Stimulated activated CD8-positive, alpha-beta memory T cell treated with anti-CD3 and anti-CD28 coated beads, Interleukin-4, amount 100 ng/mL, for 1 hour (primary cell): ENCODE data around the gene PIP4K2A.
"Not testable (repeated sequence)": the region's sequence is repeated elsewhere in the genome, so short reads cannot be mapped to it uniquely, and the experiment has no call there.

Source experiments
- DNase-seq, 2 donors: peaks; one replicate each; pipeline ENCODE4 v3.0.0-alpha.2; 2020; ENCODE audit warnings: low read depth in 2 of 2, low spot score in 1 of 2

Gene PIP4K2A

GRCh38 chr10:22719406-22720042 is 5.1 kb upstream of the PIP4K2A start:
- DNase-seq, result no peak

- DNase-seq, result not testable (repeated sequence)
Measured at GRCh38 chr10:22718659-22719058, 4.3 kb upstream of the PIP4K2A start.

GRCh38 chr10:22717728-22718127 is 3.4 kb upstream of the PIP4K2A start:
- DNase-seq, result no peak

- no peak for DNase-seq
Measured at GRCh38 chr10:22716943-22717342, 2.6 kb upstream of the PIP4K2A start.

- DNase-seq, result no peak
Measured at GRCh38 chr10:22715290-22715625, 880 bp upstream of the PIP4K2A start.

- DNase-seq, result no peak
Measured at GRCh38 chr10:22713853-22714478, 412 bp downstream of the PIP4K2A start.

- no peak for DNase-seq
Measured at GRCh38 chr10:22712956-22713852, 1.2 kb downstream of the PIP4K2A start.

GRCh38 chr10:22712211-22712955 is 2.0 kb downstream of the PIP4K2A start:
- no peak for DNase-seq

GRCh38 chr10:22711373-22711772 is 3.0 kb downstream of the PIP4K2A start:
- no peak for DNase-seq

- DNase-seq, result no peak
Measured at GRCh38 chr10:22710139-22710745, 4.1 kb downstream of the PIP4K2A start.

- no peak for DNase-seq
Measured at GRCh38 chr10:22708772-22709171, 5.6 kb downstream of the PIP4K2A start.

GRCh38 chr10:22705527-22705926 is 8.9 kb downstream of the PIP4K2A start:
- DNase-seq, result no peak

- no peak for DNase-seq
Measured at GRCh38 chr10:22704942-22705341, 9.4 kb downstream of the PIP4K2A start.

GRCh38 chr10:22704471-22704911 is 9.9 kb downstream of the PIP4K2A start:
- DNase-seq, result no peak

- no peak for DNase-seq
Measured at GRCh38 chr10:22702348-22702747, 12.0 kb downstream of the PIP4K2A start.

GRCh38 chr10:22701132-22701826 is 13.1 kb downstream of the PIP4K2A start:
- no peak for DNase-seq

- DNase-seq, result no peak
Measured at GRCh38 chr10:22700489-22700888, 13.9 kb downstream of the PIP4K2A start.

- no peak for DNase-seq
Measured at GRCh38 chr10:22699976-22700375, 14.4 kb downstream of the PIP4K2A start.

- DNase-seq, result no peak
Measured at GRCh38 chr10:22698941-22699440, 15.4 kb downstream of the PIP4K2A start.

- DNase-seq, result no peak
Measured at GRCh38 chr10:22697800-22698199, 16.6 kb downstream of the PIP4K2A start.
